Uterus (tissue), 4 donors: ENCODE measurements around the gene TRPV3. TPM values are rescaled to one million over a fixed set of nuclear protein-coding genes. Genes with fewer than 3 reads are reported as not detected.

ENCODE experiments used
- DNase-seq, 2 donors: peaks; one replicate each; pipeline ENCODE4 v3.0.0-alpha.2; 2019 to 2020
- H3K27ac ChIP-seq, 2 donors: fragments of 200-600 bp; sonication (generic); 1 replicate in 1 of 2; 2 replicates in 1 of 2; pipeline ENCODE4 v1.5.1; 2016 to 2018
- H3K27me3 ChIP-seq, 2 donors: fragments of 200-600 bp; sonication (generic); one replicate each; pipeline ENCODE4 v1.5.1; 2018 to 2019; ENCODE audit warnings: control low read depth in 1 of 2
- H3K36me3 ChIP-seq, 2 donors: fragments of 200-600 bp; sonication (generic); one replicate each; pipeline ENCODE4 v1.5.1; 2019; ENCODE audit warnings: control low read depth in 1 of 2
- H3K4me1 ChIP-seq, 2 donors: fragments of 200-600 bp; sonication (generic); one replicate each; pipeline ENCODE4 v1.5.1; 2018 to 2019; ENCODE audit warnings: control low read depth in 1 of 2
- H3K4me3 ChIP-seq, 2 donors: fragments of 200-600 bp; sonication (generic); 1 replicate in 1 of 2; 2 replicates in 1 of 2; pipeline ENCODE4 v1.5.1; 2018 to 2019; ENCODE audit warnings: mild to moderate bottlenecking in 1 of 2
- H3K9me3 ChIP-seq, 2 donors: fragments of 200-600 bp; sonication (generic); one replicate each; pipeline ENCODE4 v1.5.1; 2019; ENCODE audit warnings: control low read depth in 1 of 2
- POLR2A ChIP-seq, 2 donors: fragments of 450-650 bp; IDR thresholded peaks; one replicate each; pipeline ENCODE4 v1.6.1; 2016; ENCODE audit warnings: antibody characterized with exemption in 2 of 2, mild to moderate bottlenecking in 1 of 2, moderate library complexity in 1 of 2
- intact Hi-C: fragments of 100-400 bp; cut with DNase I; formaldehyde crosslinking; loops from one replicate; pipeline ENCODE4 v1.15.1; 2023; ENCODE audit warnings: low total_unique reads
- total RNA-seq, 4 donors: library from RNA; depleted of rRNA in 3 of 4; stranded (reverse); fragments of >200 nt in 3 of 4; gene quantifications; one replicate each; pipeline versions ENCODE4 v1.1.0 to v1.2.4, GENCODE V29; 2014 to 2023
- TF ChIP-seq, protein P1 (sequence below), 4 experiments: fragments of 200-600 bp in 2 of 4; fragments of 450-650 bp in 2 of 4; sonication (generic) in 2 of 4; IDR thresholded peaks; one replicate each; pipeline ENCODE4 v1.5.1; 2016 to 2019; ENCODE audit warnings: antibody characterized with exemption in 4 of 4, mild to moderate bottlenecking in 2 of 4, moderate library complexity in 1 of 4
- donor health status: DM: yes; HTN: yes; CAD: no.

TRPV3 gene
- total RNA-seq, 4 donors from 2014 or later, result 0.88 to 1.5 TPM; not detected in 2

DNA sequence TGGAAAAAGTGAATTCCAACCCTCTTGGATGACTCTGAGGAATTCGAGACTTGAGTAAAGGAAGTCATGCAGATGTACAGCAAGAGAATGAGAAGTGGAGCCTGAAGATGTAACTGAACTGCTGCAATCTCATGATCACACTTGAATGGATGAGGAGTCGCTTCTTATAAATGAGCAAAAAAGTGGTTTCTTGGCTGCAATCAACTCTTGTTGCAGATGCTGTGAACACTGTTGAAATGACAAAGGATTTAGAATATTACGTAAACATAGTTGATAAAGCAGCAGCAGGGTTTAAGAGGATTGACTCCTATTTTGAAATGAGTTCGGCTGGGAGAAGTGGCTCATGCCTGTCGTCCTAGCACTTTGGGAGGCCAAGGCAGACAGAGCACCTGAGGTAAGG, 56.3 kb downstream of the TRPV3 start:
- TF ChIP-seq, protein P1, sequence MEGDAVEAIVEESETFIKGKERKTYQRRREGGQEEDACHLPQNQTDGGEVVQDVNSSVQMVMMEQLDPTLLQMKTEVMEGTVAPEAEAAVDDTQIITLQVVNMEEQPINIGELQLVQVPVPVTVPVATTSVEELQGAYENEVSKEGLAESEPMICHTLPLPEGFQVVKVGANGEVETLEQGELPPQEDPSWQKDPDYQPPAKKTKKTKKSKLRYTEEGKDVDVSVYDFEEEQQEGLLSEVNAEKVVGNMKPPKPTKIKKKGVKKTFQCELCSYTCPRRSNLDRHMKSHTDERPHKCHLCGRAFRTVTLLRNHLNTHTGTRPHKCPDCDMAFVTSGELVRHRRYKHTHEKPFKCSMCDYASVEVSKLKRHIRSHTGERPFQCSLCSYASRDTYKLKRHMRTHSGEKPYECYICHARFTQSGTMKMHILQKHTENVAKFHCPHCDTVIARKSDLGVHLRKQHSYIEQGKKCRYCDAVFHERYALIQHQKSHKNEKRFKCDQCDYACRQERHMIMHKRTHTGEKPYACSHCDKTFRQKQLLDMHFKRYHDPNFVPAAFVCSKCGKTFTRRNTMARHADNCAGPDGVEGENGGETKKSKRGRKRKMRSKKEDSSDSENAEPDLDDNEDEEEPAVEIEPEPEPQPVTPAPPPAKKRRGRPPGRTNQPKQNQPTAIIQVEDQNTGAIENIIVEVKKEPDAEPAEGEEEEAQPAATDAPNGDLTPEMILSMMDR (IDR thresholded peaks at IDR 0.05), result no peak
- TF ChIP-seq POLR2A (IDR thresholded peaks at IDR 0.05), result no peak
- Histone ChIP-seq H3K4me1 (no peaks in the 10 kb centered on the region), H3K9me3 (no peaks in the 10 kb centered on the region), H3K27ac (no peak overlapping the region), H3K27me3 (no peaks in the 10 kb centered on the region), H3K4me3 (no peak overlapping the region), H3K36me3 (no peaks in the 10 kb centered on the region)
- intact Hi-C loops, result no loop called here
- DNase-seq, result no peak

- Histone ChIP-seq H3K9me3 (no peaks in the 10 kb centered on the region), H3K27me3 (no peaks in the 10 kb centered on the region), H3K27ac (no peak overlapping the region), H3K36me3 (no peaks in the 10 kb centered on the region), H3K4me3 (no peak overlapping the region), H3K4me1 (no peaks in the 10 kb centered on the region)
- no peak for DNase-seq
- TF ChIP-seq, protein P1 (IDR thresholded peaks at IDR 0.05), result no peak
- no peak for TF ChIP-seq POLR2A (IDR thresholded peaks at IDR 0.05)
- intact Hi-C loops, result no loop called here
These were observed 60.5 kb downstream of the TRPV3 start for GRCh38 chr17:3497101-3497500.

DNA sequence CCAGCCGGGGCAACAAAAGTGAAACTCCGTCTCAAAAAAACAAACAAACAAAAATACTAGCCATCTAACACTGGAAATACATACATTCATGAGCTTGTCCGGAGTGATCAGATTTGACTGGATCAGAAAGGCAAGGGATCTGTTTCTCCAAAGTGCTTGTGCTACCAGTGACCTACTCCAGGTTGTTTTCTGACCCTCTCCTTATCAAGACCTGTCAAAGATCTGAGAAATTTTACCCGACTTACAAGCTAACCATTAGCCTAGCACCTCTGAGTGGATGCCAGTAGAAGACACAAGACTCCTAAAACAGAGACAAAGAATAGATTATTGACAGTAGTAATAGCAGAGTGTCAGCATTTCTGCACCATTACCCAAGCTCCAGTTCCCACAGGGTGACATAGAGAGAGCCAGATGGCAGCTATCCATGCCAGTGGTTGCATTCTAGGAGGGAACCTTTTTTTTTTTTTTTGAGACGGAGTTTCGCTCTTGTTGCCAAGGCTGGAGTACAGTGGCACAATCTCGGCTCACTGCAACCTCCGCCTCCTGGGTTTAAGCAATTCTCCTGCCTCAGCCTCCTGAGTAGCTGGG, 72.0 kb downstream of the TRPV3 start:
- TF ChIP-seq, protein P1 (IDR thresholded peaks at IDR 0.05), result no peak
- no peak for TF ChIP-seq POLR2A (IDR thresholded peaks at IDR 0.05)
- no peaks in the 10 kb centered on the region for H3K4me1 ChIP-seq
- no peaks in the 10 kb centered on the region for H3K27me3 ChIP-seq
- H3K36me3 ChIP-seq, result no peaks in the 10 kb centered on the region
- H3K9me3 ChIP-seq, result no peaks in the 10 kb centered on the region
- no peak overlapping the region for H3K4me3 ChIP-seq
- no peak for DNase-seq
- no peak overlapping the region for H3K27ac ChIP-seq
- intact Hi-C loops, result no loop called here

GRCh38 chr17:3482852-3483251, 74.8 kb downstream of the TRPV3 start:
- H3K36me3 ChIP-seq, result no peaks in the 10 kb centered on the region
- no peak for DNase-seq
- no peak overlapping the region for H3K4me3 ChIP-seq
- TF ChIP-seq, protein P1 (IDR thresholded peaks at IDR 0.05), result no peak
- TF ChIP-seq POLR2A (IDR thresholded peaks at IDR 0.05), result no peak
- no peaks in the 10 kb centered on the region for H3K9me3 ChIP-seq
- no peak overlapping the region for H3K27ac ChIP-seq
- no peaks in the 10 kb centered on the region for H3K4me1 ChIP-seq
- no peaks in the 10 kb centered on the region for H3K27me3 ChIP-seq
- intact Hi-C loops, result no loop called here

- Histone ChIP-seq H3K27me3 (no peaks in the 10 kb centered on the region), H3K27ac (no peak overlapping the region), H3K9me3 (no peaks in the 10 kb centered on the region), H3K4me3 (no peak overlapping the region), H3K36me3 (no peaks in the 10 kb centered on the region), H3K4me1 (no peaks in the 10 kb centered on the region)
- intact Hi-C loops, result no loop called here
- DNase-seq, result no peak
- no peak for TF ChIP-seq POLR2A (IDR thresholded peaks at IDR 0.05)
- TF ChIP-seq, protein P1 (IDR thresholded peaks at IDR 0.05), result no peak
These were observed 77.6 kb downstream of the TRPV3 start for GRCh38 chr17:3479988-3480387.
